HG03095 (cell line): ENCODE data around the gene KCNMA1.

Source experiments
- ATAC-seq: cut with Tn5 transposase; IDR thresholded peaks from one replicate; pipeline ENCODE4 v1.9.1; 2021; ENCODE audit warnings: moderate library complexity; ENCODE audit not compliant: unreplicated experiment

KCNMA1 gene

DNA sequence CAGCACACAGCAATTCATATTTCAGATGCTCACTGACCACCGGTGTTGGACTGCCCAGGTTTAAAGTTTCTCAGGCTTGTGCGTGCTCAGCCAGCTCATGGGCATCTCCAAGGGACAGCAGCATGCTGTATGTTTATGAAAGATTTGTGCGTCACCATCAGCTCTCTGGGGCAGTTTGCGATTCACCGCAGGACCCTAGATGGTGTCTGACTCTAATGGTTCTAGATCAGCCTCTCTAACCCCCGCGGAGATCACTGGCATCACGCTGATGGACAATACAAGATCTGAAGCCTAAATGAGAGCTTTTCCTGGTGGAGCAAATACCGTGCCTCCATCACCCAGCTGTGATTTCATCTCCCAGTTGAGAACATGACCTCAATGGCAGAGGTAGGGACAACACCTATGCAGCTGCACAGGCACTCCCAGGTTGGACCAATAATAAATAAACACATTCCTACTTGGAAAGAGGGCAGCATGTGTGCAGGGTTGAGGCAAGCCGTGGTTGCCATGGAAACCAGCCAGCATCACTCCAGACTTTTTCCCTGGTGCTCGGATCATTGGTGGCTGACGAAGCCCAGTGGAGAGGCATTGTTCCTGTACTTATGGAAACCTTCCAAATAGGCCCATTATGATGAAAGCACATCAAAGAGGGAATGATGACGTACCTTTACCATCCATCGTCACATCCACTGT lies 253.6 kb downstream of the KCNMA1 start:
- no peak for ATAC-seq

DNA sequence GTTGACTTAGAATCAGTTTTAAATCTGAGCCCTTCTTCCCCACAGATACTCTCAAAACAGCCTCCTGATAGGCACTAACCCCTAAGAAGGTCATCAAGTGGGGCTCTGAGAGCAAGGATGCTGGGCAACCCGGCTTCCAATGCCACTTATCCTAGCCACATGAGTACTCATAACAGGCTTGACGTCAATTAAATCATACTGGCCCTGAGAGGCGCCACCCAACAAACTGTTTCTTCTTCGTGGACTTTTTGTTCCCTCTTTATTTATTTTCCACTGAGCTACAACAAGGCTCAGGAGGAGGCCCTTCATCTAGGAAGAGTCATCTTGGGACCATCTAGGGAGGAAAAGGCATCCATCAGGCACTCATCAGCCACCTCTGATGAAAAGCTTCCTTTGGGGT lies 255.9 kb downstream of the KCNMA1 start:
- ATAC-seq, result no peak

DNA sequence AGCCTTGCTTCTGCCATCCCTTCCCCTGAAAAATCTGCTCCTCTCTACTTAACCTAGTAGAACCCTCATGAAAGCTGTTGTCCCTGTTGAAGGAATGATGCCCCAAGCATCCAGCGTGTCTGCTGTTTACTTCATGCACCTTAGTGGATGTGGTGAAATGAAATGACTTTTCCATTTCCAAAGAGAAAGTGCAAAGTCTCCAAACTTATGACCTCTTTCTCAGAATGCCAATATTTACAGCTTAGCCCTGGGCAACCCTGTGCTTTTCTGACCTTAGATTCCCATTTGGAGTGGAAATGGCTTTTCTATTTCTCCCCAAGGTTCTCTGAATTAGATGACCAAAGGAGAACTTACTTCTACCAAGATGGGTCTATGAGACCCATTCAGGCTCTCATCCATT lies 256.9 kb downstream of the KCNMA1 start:
- ATAC-seq, result no peak

DNA sequence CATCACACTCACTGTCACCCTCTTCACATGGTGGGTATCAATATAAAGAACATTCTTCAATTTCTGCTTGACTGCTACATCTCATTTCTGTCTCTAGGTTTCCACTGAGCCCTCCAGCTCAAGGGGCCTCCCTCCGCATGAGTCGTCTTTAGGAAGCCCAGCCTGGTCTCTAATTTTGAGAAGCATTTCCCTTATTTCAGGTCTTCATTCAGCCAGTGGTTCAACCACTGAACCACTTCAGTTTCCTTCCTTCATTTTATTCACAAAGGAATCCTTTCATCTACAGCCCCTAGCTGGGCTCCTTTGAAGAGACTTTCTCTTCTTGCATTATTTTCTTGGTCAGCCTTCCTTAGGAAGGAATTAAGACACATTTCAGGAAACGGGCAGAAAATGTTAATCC lies 257.4 kb downstream of the KCNMA1 start:
- ATAC-seq, result no peak

DNA sequence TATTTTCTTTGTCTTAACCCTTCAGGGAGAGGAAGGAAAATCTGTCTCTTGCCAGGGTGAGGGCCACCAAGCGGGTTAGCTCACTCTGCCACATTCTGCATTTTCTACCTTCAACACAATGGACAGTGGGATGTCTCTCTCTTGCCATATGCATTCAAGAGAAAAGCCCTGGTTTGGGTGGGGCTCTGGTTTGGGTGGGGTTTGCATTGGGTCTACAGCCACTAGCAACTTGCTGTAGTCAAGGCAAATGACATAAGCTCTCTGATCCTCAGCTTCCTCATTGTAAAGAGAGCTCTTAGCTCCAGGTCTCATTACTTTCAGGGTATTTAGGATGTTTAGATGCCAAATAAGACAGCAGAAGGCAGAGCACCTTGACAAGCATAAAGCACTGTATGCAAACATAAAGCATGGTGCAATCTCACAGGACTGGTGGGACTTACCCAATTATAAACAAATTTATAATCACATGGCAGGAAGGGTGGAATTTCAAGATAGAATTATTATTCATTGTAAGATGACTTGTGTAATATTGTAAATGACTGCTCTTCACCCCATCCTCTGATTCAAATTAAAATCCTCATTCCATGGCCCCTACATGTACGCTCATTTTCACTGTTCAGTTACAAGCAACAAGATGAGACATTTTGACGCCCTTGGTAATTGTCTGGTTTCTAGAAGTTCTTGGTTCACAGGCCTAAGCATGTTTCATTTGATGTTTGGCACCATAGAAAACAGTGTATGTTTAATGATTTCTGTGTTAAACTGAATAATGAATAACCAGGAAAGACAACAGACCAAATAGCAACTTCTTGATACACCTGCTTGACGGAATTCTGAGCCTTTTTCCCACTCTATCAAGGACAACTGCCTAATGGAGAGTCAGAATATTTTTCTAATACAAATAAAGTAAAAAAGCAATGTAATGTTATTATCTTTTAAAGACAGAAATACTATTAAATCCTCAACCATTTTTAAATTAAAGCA lies 258.9 kb downstream of the KCNMA1 start:
- no peak for ATAC-seq

DNA sequence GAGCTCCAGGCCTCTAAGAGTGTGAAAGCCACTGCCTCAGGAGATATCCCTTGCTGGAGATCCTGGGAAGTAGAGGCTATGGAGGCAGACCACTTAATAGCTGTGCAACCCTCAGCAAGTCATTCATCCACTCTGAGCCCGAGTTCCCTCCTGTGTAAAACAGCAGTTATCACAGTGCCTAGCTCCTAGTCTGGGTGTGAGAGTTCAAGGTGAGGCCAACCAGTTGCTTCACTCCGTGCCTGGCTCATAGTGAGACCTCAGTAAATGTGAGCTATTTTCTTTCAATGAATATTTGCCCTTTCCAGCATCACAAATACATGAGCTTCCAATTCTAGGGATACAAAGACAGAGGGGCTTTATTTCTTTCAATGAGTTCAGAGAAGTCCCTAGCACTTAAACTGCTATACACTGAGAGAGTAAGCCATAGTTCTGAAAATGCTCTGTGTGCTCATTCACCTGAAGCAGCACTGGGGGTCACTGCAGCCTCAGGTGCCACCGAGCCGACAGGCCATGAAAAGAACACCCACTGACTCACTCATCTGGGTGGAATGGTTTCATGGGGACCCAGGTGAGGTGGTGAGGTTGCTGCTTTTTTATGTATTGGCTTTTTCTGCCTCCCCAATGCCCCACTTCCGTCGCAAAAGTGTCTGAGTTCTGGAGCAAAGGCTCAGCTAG lies 259.8 kb downstream of the KCNMA1 start:
- no peak for ATAC-seq

DNA sequence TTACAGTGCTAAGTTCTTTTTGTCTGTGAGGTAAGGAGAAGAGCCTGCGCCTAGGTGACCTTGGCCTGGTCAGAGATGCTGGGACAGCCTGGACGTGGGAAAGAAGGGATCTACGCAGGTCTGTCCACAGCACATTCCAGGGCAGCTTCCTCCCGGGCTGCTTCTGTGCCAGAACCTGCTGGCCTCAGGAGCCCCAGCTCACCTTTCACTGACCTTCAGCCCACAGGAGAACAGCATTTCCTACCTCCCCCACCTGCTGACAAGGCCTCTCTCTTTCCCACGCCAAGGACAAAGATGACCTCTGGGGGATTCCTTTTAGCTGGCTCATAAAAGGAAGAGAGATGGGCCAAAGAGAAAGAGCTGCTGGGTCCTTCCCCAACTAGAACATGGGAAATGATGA lies 260.6 kb downstream of the KCNMA1 start:
- ATAC-seq, result no peak

DNA sequence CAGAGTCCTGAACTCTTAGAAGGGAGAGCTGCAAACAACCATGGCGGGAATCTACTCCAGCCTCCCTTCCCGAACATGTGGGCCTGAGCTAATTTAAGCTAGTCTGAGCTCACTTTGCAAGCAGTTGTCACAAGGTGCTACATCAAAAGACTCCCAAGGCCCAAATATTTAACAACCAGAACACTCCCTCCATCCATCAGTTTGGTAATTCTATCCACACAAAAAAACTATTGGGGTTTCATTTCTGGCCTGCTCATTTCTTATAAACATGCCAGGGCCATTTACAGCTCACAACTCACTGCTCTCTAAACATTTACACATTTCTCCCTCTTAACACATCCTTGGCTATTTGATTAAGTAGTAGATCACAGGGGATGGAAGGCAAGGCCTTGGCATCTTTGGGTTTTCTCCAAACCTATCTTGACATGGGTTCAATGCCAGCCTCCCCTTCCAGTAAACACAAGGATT lies 263.4 kb downstream of the KCNMA1 start:
- no peak for ATAC-seq

DNA sequence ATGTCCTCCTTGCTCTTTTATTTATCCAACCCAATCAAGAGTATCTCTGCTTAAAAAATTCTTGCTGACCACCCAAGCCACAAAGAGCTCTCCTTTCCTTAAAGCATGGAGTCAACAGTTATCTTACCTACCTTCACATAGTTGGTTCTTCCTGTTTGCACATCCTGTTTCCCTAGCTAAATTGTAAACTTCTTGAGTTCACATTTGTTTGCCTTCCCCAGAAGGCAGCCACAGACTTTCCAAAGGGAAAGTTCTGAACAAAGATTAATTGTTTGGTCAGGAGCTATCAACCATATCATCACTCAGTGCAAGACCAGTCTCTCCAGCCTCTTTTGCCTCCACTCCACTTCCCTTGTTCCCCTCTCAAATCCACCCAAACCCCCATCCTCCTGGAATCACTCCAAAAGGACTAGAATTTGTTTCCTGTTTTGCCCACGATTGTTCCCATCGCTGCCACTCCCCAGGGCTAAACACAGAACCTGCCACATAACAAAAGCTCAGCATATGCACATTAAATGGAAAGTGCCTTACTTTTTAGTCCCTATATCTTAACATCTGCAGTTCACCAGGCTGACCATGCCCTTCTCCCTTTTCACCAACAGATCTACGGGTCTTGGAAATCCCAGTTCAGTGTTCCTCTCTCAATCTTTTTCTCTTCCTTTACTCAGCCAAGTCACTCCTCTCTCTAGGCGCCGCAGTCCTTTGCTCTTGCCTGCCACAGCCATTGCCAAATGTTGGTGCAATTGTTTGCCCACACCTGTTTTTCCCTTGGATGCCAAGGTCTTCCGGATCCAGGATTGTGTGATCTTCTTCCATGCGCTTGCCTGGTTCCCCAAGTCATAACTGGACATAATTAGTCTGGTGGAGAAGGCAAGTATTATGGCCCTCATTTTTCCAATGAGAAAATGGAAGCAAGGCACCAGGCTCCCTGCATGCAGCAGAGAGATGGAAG lies 265.5 kb downstream of the KCNMA1 start:
- ATAC-seq, result no peak

DNA sequence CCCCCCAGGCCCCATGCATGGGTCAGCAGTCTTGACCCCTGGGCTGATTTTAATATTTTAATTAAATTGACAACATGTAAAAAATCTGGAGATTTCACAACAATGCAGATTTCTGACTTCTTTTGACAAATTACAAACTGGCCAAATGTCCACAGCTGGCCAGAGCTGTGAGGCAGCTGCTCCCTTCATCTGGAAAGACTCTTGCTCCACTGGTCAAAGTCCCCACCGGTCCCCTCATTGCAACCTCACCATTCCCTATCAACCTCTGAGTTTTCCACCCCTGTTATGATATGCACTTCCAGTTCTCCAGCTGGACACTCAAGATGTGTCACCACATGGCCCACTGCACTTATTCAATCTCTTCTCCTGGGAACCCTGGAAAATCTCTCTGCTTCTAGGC lies 266.2 kb downstream of the KCNMA1 start:
- ATAC-seq, result no peak

DNA sequence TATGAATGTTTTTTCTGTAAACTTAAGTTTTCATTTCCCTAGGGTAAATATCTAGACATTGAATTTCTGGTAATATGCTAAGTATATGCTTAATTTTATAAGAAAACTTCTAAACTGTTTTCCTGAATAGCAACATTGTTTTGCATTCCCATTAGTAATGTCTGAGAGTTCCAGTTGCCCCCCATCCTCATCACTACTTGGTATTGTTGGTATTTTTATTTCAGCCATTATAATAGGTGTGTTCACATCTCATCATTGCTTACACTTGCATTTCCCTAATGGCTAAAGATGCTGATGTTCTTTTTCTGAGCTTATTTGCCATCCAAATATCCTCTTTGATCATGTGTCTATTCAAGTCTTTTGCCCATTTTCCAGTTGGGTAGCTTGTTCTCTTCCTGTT lies 269.6 kb downstream of the KCNMA1 start:
- ATAC-seq, result no peak

DNA sequence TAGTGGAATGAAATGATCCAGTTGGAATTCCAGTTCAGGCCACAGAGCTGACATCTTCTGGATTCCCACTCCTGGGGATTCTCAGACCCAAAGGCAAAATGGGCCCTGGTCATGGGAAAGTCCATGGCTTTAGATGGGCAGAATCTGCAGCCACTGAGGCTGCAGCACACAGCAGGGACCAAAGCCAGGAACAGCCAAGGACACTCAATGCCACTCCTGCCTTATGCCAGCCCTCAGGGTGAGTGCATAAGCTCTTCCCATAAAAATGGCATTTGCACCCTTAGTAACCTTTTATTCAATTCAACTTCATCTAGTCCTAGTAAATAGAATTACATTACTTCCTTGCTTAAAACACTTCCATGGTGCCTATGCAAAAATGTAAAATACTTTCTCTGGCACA lies 274.4 kb downstream of the KCNMA1 start:
- ATAC-seq, result no peak

DNA sequence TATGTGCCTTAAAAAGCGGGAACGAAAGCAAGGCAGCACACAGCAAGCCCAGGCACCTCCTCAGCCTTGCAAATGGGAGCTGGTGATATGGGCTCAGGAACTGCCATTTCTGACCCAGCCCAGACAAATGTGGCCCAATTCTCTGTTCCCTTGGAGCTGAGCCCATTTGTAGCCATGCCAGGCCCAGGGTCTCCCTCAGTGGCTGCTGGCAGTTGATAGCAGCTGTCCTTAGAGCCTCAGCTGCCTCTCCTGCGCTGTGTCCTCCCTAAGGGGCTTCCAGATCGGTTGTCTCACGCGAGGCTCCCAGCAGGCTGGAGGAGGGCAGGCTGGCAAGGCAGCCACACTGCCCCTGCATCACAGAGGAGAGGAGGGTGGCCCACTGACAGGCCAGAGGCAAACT lies 275.8 kb downstream of the KCNMA1 start:
- no peak for ATAC-seq

DNA sequence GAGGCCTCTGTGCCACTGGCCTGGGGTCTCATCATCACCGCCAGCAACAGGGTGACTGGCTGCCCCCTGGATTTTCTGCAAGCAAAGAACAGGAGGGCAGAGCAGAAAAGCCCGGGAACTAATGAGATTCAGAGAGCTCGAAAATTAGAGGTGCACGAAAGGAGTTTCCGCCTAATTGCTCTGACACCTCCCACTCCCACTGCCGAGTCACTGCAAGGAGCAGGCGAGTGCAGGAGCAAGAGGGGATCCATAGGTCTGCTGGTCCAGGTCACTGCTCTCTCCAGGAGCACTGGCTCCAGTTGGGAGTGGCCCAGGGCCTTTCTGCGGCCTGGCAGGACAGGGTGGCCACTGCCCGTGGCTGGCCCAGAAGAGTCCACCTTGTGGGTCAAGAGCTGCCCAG lies 276.2 kb downstream of the KCNMA1 start:
- no peak for ATAC-seq

DNA sequence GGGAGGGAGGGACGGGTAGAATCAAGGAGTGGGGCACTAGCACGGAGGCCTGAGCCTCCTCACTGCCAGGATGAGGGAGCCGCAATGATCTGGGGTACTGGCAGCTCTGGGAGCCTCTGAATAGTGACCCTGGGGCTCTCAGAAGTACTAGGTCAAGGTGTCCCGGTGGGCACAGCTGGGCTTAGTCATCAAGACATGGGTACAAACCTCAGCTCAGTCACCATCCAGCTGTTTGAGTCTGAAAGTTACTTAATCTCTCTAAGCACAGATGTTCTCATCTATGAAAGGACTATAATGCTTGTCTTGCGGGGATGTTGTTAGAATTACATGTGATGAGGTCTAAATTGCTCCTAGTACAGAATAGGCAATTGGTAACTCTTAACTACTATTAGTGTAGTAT lies 276.8 kb downstream of the KCNMA1 start:
- ATAC-seq, result no peak

DNA sequence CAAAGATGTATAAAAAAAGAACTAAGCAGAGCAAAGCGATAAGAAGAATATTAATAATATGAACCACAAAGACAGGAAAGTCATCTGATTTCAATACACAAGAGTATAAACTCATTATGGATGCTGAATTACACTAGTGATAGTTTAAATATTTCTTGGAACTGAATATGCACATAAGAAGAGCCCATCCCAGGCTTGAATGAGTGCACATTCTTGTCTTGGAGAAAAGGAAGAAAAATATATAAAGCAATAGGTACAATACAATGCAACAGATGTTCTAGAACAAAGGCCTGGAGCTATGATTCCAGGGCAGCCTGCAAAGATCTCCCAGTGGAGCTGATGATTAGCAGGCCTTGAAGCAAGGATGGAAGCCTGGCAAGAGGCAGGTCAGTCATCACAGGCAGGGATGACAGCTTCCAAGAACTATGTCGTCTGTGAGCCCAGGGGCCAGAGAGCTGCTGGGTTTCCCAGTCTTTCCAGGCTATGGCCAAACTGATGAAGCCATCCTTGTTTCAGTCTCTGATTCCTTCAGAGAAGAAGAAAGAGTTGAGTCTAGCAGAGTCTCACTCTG lies 277.6 kb downstream of the KCNMA1 start:
- no peak for ATAC-seq

DNA sequence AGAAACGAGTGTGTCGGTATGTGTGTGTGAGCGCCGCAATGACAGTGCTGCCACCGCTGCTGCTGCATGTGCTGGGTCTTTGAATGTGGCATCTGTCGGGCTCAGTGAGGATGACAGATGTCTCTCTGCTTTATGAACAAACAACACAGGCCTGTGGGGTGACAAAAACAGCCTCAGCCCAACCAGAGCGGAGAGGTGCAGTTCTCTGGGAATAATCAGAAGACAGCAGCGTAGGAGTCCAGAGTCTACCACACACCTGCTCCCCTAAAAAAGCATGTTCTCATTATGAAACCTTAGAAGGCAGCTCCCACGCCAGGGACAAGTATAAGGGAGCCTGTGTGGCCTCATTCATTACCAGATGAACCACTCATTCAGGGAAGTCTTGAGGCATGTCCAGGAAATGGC lies 278.3 kb downstream of the KCNMA1 start:
- no peak for ATAC-seq

DNA sequence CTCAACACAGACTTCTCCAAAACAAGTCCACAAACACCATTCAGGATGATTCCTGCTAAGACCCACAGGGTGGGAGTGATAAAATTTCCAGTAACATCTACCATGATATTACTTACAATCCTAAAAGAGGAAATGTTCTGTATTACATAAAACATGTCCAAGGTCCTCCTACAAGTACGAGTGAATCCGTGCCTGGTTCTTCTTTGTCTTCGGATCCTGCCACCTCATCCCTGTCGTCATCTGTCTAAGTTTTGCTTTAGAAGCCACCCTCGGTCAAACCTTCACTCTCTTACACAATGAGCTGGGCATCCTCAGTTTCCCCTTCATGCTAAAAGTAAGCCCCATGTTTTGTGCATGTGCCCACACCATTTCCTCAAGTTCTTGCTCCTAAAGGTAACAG lies 279.0 kb downstream of the KCNMA1 start:
- no peak for ATAC-seq

DNA sequence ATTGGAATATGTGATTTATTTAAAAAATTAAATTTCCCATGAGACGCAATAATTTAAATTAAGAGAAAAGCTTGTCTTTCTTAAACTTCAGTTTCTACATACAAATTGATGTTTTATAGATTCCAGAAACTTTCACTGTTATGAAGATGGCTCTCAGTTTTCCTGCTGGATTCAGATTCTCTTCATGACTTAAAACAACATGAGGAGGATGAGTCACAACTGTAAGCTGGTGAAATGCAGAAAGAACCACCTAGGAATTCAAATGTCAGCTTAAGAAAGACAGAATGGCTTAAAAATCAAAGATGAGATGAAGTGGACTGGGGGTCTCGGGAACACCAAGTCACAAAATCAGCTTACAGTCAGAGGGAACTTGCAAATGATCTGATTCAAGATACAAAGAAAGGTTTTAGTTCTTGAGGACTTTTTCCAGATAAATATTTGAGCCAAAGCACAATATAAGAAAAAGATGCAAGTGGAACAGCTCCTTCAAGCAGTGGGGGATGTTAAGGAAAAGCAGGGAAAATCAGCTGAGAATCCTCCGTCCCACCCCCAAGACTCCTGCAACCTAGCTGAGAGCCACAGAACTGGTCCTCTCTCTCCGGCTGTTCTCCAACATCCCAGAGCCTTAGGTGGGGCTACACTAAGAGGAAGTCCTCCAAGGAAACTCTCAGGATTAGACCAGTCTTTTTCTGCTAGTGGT lies 279.8 kb downstream of the KCNMA1 start:
- ATAC-seq, result no peak

DNA sequence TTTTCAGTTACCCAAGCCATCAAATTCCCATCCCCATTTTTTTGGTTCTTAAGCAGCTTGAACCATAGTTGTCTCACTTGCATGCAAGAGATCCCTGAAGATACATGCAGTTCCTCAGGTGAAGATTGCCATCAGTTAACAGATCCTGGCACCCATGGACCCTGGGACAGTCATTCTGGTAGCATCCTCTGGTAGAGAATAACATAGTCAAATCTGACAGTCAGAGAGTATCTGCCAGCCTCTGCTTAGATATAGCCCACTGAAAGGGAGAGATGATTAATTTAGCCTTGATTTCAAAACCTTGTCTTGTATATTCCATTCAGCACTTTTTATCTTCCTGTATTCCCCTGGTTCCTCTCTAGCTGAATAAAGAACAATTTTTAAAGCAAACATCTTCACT lies 280.4 kb downstream of the KCNMA1 start:
- ATAC-seq, result no peak
